HCT116 (cell line): ENCODE measurements around the gene IL1R2.

ENCODE experiments used
- POLR2AphosphoS5 ChIP-seq: IDR thresholded peaks from 2 replicates; pipeline ENCODE4 v1.6.1; 2011; ENCODE audit warnings: mild to moderate bottlenecking, low read depth, low read length, moderate library complexity
- ZFX ChIP-seq: fragments of 450-650 bp; IDR thresholded peaks from 2 replicates; pipeline ENCODE4 v1.6.1; 2017
- TF ChIP-seq, protein P1 (sequence below), 3 experiments: fragments of 200-600 bp in 1 of 3; sonication (generic) in 1 of 3; IDR thresholded peaks in 2 of 3; conservative IDR thresholded peaks in 1 of 3; 2 replicates each; pipeline ENCODE4 v1.5.1; 2012 to 2017; ENCODE audit warnings: low read depth in 2 of 3, low read length in 2 of 3, antibody characterized with exemption in 1 of 3, borderline replicate concordance in 1 of 3, control low read depth in 1 of 3, mild to moderate bottlenecking in 1 of 3, mixed read lengths in 1 of 3, mixed run types in 1 of 3, moderate library complexity in 1 of 3; ENCODE audit not compliant: insufficient read depth in 1 of 3

DNA sequence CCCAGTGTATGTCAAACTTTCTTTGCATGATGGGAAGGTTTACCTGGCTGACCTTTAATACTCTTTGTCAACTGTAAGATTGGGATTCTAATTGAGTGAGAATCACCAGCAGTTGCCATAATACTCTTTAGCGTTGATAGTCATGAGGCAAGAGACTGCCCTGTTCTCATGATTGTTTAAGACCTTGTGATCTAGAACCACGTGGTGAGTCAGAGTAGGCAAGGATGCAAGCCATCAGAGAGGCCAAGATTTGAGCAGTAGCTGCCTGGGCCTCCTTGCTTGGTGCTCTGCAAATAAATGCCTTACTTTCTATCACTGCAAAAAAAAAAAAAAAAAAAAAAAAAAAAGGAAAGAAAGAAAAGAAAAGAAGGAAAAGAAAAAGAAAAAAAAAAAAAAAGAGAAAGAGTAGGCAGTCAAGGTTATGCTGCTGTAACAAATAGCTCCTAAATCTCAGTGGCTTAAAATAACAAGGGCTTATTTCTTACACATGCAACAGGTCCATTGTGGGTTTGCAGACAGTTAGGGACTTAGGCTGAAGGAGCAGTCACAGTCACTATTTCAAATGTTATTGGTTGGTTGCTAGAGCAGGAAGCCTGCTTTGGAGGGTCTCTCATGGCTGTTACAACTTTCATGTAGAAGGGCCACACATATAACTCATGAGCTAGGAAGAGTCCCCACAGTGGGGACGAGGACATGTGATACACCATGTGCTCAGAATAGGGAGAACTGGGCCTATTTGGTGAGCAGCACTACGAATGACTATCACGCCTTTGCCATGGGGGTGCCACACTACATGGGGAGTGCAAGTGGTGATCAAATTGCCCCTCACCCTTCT is 21.7 kb downstream of the IL1R2 start:
- TF ChIP-seq, protein P1, sequence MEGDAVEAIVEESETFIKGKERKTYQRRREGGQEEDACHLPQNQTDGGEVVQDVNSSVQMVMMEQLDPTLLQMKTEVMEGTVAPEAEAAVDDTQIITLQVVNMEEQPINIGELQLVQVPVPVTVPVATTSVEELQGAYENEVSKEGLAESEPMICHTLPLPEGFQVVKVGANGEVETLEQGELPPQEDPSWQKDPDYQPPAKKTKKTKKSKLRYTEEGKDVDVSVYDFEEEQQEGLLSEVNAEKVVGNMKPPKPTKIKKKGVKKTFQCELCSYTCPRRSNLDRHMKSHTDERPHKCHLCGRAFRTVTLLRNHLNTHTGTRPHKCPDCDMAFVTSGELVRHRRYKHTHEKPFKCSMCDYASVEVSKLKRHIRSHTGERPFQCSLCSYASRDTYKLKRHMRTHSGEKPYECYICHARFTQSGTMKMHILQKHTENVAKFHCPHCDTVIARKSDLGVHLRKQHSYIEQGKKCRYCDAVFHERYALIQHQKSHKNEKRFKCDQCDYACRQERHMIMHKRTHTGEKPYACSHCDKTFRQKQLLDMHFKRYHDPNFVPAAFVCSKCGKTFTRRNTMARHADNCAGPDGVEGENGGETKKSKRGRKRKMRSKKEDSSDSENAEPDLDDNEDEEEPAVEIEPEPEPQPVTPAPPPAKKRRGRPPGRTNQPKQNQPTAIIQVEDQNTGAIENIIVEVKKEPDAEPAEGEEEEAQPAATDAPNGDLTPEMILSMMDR (IDR thresholded peaks at IDR 0.05 in 2 of 3, conservative IDR thresholded peaks at IDR 0.05 in 1 of 3; ENCODE audit: borderline replicate concordance in 1 of 3, insufficient read depth in 1 of 3, low read depth in 2 of 3, low read length in 2 of 3): no peak
- TF ChIP-seq ZFX (no peak), POLR2AphosphoS5 (no peak)
